CD14-positive monocyte (primary cell): ENCODE data around the gene BCAS1. TPM values are rescaled to one million over a fixed set of nuclear protein-coding genes. Genes with fewer than 3 reads are reported as not detected.
A peak's percentile ranks its signal among the peaks of the same experiment; 100 is the strongest.

Experiments
- DNase-seq, 3 donors: peaks; one replicate each; pipeline ENCODE4 v3.0.0-alpha.2; 2011 to 2022
- H2AFZ ChIP-seq: 2 replicates; pipeline ENCODE4 v1.6.0; 2012; ENCODE audit warnings: mild to moderate bottlenecking, low read depth, low read length, inconsistent platforms; ENCODE audit not compliant: insufficient read depth, poor library complexity, severe bottlenecking
- H3K27ac ChIP-seq, 2 donors: 1 replicate in 1 of 2; 2 replicates in 1 of 2; pipeline ENCODE4 v1.5.1; 2012 to 2013; ENCODE audit warnings: low read length in 2 of 2, control low read depth in 1 of 2, inconsistent platforms in 1 of 2, low read depth in 1 of 2, mild to moderate bottlenecking in 1 of 2
- H3K27me3 ChIP-seq, 2 donors: one replicate each; pipeline versions ENCODE4 v1.6.0 to v1.6.1; 2011 to 2013; ENCODE audit warnings: low read length in 2 of 2; ENCODE audit not compliant: control insufficient read depth in 2 of 2, insufficient read depth in 2 of 2
- H3K36me3 ChIP-seq, 2 donors: replicated peaks in 1 of 2; 1 replicate in 1 of 2; 2 replicates in 1 of 2; pipeline versions ENCODE4 v1.5.1 to v1.6.1; 2012 to 2013; ENCODE audit warnings: low read length in 2 of 2, control low read depth in 1 of 2, inconsistent platforms in 1 of 2, mild to moderate bottlenecking in 1 of 2; ENCODE audit not compliant: insufficient read depth in 2 of 2, control insufficient read depth in 1 of 2
- H3K4me1 ChIP-seq, 2 donors: 1 replicate in 1 of 2; 2 replicates in 1 of 2; pipeline versions ENCODE4 v1.5.1 to v1.6.1; 2012 to 2013; ENCODE audit warnings: low read length in 2 of 2, control low read depth in 1 of 2, inconsistent platforms in 1 of 2, mild to moderate bottlenecking in 1 of 2, moderate library complexity in 1 of 2; ENCODE audit not compliant: insufficient read depth in 2 of 2, control insufficient read depth in 1 of 2
- H3K4me2 ChIP-seq: replicated peaks from 2 replicates; pipeline ENCODE3; 2012; ENCODE audit warnings: low read length, moderate library complexity, mild to moderate bottlenecking; ENCODE audit not compliant: poor library complexity, severe bottlenecking; ENCODE audit errors: extremely low read depth
- H3K4me3 ChIP-seq, 3 experiments: fragments of 200-600 bp in 1 of 3; sonication (generic) in 1 of 3; replicated peaks in 1 of 3; 1 replicate in 2 of 3; 2 replicates in 1 of 3; pipeline ENCODE4 v1.5.1; 2011 to 2013; ENCODE audit warnings: low read length in 3 of 3, mild to moderate bottlenecking in 3 of 3, control low read depth in 2 of 3, low read depth in 2 of 3, inconsistent platforms in 1 of 3, moderate library complexity in 1 of 3
- H3K79me2 ChIP-seq: 2 replicates; pipeline ENCODE4 v1.6.0; 2012; ENCODE audit warnings: mild to moderate bottlenecking, control low read depth, inconsistent platforms, low read length, moderate library complexity; ENCODE audit not compliant: insufficient read depth
- H3K9ac ChIP-seq: 2 replicates; pipeline ENCODE4 v1.6.0; 2017; ENCODE audit warnings: low read length, mild to moderate bottlenecking; ENCODE audit not compliant: insufficient read depth, poor library complexity, severe bottlenecking
- H3K9me3 ChIP-seq, 2 donors: replicated peaks in 1 of 2; 1 replicate in 1 of 2; 2 replicates in 1 of 2; pipeline versions ENCODE4 v1.5.1 to v1.6.1; 2012 to 2013; ENCODE audit warnings: low read length in 2 of 2, control low read depth in 1 of 2; ENCODE audit not compliant: control insufficient read depth in 1 of 2, insufficient read depth in 1 of 2
- H4K20me1 ChIP-seq: 2 replicates; pipeline ENCODE4 v1.6.0; 2012; ENCODE audit warnings: mild to moderate bottlenecking, low read length, control low read depth, moderate library complexity; ENCODE audit not compliant: insufficient read depth
- H3K27ac Mint-ChIP-seq, 7 donors: one replicate each; pipeline ENCODE4 v1.8.0; 2020; ENCODE audit warnings: mild to moderate bottlenecking in 7 of 7, mixed read lengths in 7 of 7, moderate library complexity in 6 of 7, inconsistent platforms in 2 of 7
- H3K27me3 Mint-ChIP-seq, 3 donors: one replicate each; pipeline ENCODE4 v1.8.0; 2021 to 2022; ENCODE audit warnings: low read depth in 3 of 3, mild to moderate bottlenecking in 3 of 3, mixed read lengths in 3 of 3, moderate library complexity in 3 of 3, inconsistent platforms in 1 of 3
- H3K36me3 Mint-ChIP-seq, 2 donors: one replicate each; pipeline ENCODE4 v1.8.0; 2020; ENCODE audit warnings: mixed read lengths in 2 of 2, inconsistent platforms in 1 of 2, mild to moderate bottlenecking in 1 of 2
- H3K4me1 Mint-ChIP-seq: one replicate; pipeline ENCODE4 v1.8.0; 2020; ENCODE audit warnings: mild to moderate bottlenecking, mixed read lengths
- H3K4me3 Mint-ChIP-seq, 2 donors: one replicate each; pipeline ENCODE4 v1.8.0; 2020; ENCODE audit warnings: mild to moderate bottlenecking in 2 of 2, mixed read lengths in 2 of 2, moderate library complexity in 1 of 2
- H3K9me3 Mint-ChIP-seq, 7 donors: one replicate each; pipeline ENCODE4 v1.8.0; 2020 to 2022; ENCODE audit warnings: mixed read lengths in 7 of 7, mild to moderate bottlenecking in 6 of 7, moderate library complexity in 6 of 7, inconsistent platforms in 2 of 7
- CTCF ChIP-seq: fragments of 200-600 bp; IDR thresholded peaks from one replicate; pipeline ENCODE4 v1.8.0; 2022; ENCODE audit warnings: antibody characterized with exemption, mild to moderate bottlenecking
- WGBS: methylation state at CpG from one replicate; pipeline ENCODE4 v1.1.5; 2013; ENCODE audit warnings: missing lambda C conversion rate; ENCODE audit not compliant: insufficient coverage; 5-methylcytosine and 5-hydroxymethylcytosine counted together
- intact Hi-C, 2 donors: fragments of 100-400 bp; cut with micrococcal nuclease; formaldehyde crosslinking; loops; one replicate each; pipeline versions ENCODE4 v1.15.0 to v1.15.1; 2023
- polyA plus RNA-seq, 3 donors: library from polyadenylated mRNA; depleted of rRNA in 1 of 3; unstranded in 2 of 3; stranded (reverse) in 1 of 3; fragments of 300-500 nt in 2 of 3; fragments of >200 nt in 1 of 3; fragmentation: Illumina TruSeq in 2 of 3; gene quantifications; 1 replicate in 2 of 3; 2 replicates in 1 of 3; pipeline ENCODE4 v1.2.3, GENCODE V29; 2012 to 2021

The BCAS1 gene
- polyA plus RNA-seq, 3 donors = 0.01 to 0.02 TPM; not detected in 1

GRCh38 chr20:53995949-53996348, 74.4 kb downstream of the BCAS1 start:
- Histone ChIP-seq H3K4me3 (no peak overlapping the region), H2AFZ (no peak overlapping the region), H3K9ac (no peak overlapping the region), H3K4me1 (no peaks in the 10 kb centered on the region), H3K27ac (no peak overlapping the region), H3K27me3 (peaks cover 2 to 4% of the 10 kb centered on the region in 2 donors), H3K9me3 (peaks cover 9% of the 10 kb centered on the region in 2 donors), H3K79me2 (no peaks in the 10 kb centered on the region), H3K4me2 (no peak overlapping the region), H4K20me1 (no peaks in the 10 kb centered on the region), H3K36me3 (no peaks in the 10 kb centered on the region)
- no peak for DNase-seq
- H3K9me3 Mint-ChIP-seq = peaks cover 6 to 18% (median 12%) of the 10 kb centered on the region in 7 donors
- WGBS = 98% methylated on average over 3 of the region's 5 CpGs
- TF ChIP-seq CTCF = no peak
- intact Hi-C loops = no loop called here
- H3K4me3 Mint-ChIP-seq = no peak overlapping the region
- H3K4me1 Mint-ChIP-seq = no peaks in the 10 kb centered on the region
- H3K36me3 Mint-ChIP-seq = no peaks in the 10 kb centered on the region
- H3K27me3 Mint-ChIP-seq = peaks cover 4 to 14% (median 7%) of the 10 kb centered on the region in 3 donors
- no peak overlapping the region for H3K27ac Mint-ChIP-seq

- H3K9ac ChIP-seq = no peak overlapping the region
- WGBS = no CpG with 5 or more reads among the region's 7 CpGs
- H3K36me3 Mint-ChIP-seq = no peaks in the 10 kb centered on the region
- H3K36me3 ChIP-seq = no peaks in the 10 kb centered on the region
- H3K79me2 ChIP-seq = no peaks in the 10 kb centered on the region
- peaks cover 0 to 3% of the 10 kb centered on the region in 2 donors for H3K9me3 ChIP-seq
- H3K4me3 Mint-ChIP-seq = peak overlapping the region in 1 of 2 donors; percentile 6
- H3K4me3 ChIP-seq = no peak overlapping the region
- no peak overlapping the region for H3K4me2 ChIP-seq
- H3K4me1 Mint-ChIP-seq = no peaks in the 10 kb centered on the region
- peaks cover 2 to 4% of the 10 kb centered on the region in 2 donors for H3K27me3 ChIP-seq
- peaks cover 4 to 14% (median 5%) of the 10 kb centered on the region in 3 donors for H3K27me3 Mint-ChIP-seq
- H3K9me3 Mint-ChIP-seq = peaks cover 0 to 7% (median 4%) of the 10 kb centered on the region in 7 donors
- H3K27ac Mint-ChIP-seq = no peak overlapping the region
- intact Hi-C loops = no loop called here
- no peaks in the 10 kb centered on the region for H3K4me1 ChIP-seq
- no peak for DNase-seq
- H2AFZ ChIP-seq = no peak overlapping the region
- H3K27ac ChIP-seq = no peak overlapping the region
- H4K20me1 ChIP-seq = no peaks in the 10 kb centered on the region
- no peak for TF ChIP-seq CTCF
These were observed 76.3 kb downstream of the BCAS1 start for GRCh38 chr20:53994088-53994487.
